Transverse colon (tissue), 3 donors: Measurements from ENCODE around the gene OBSCN.

Experiments used
- EP300 ChIP-seq: sonication (generic); formaldehyde crosslinking; IDR thresholded peaks from one replicate; pipeline ENCODE4 v1.6.1; 2017; ENCODE audit warnings: antibody characterized with exemption, low read depth
- POLR2A ChIP-seq: fragments of 450-650 bp; IDR thresholded peaks from one replicate; pipeline ENCODE4 v1.6.1; 2016; ENCODE audit warnings: antibody characterized with exemption, mild to moderate bottlenecking, moderate library complexity
- TF ChIP-seq, protein P1 (sequence below), 5 experiments: fragments of 200-600 bp in 3 of 5; fragments of 450-650 bp in 2 of 5; sonication (generic) in 3 of 5; IDR thresholded peaks; 1 replicate in 2 of 5; 2 replicates in 3 of 5; pipeline ENCODE4 v1.5.1; 2016 to 2017; ENCODE audit warnings: antibody characterized with exemption in 5 of 5, inconsistent platforms in 3 of 5, mild to moderate bottlenecking in 2 of 5, moderate library complexity in 1 of 5

DNA sequence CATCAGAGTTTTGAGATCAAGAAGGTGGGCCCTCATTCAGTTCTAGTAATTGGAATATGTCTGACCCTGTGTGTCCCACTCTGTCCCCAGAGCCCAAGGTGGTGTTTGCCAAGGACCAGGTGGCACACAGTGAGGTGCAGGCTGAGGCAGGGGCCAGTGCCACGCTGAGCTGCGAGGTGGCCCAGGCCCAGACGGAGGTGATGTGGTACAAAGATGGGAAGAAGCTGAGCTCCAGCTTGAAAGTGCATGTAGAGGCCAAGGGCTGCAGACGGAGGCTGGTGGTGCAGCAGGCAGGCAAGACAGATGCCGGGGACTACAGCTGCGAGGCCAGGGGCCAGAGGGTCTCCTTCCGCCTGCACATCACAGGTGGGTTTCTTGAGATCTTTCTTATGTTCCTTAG is 35.2 kb downstream of the OBSCN start:
- TF ChIP-seq, protein P1, sequence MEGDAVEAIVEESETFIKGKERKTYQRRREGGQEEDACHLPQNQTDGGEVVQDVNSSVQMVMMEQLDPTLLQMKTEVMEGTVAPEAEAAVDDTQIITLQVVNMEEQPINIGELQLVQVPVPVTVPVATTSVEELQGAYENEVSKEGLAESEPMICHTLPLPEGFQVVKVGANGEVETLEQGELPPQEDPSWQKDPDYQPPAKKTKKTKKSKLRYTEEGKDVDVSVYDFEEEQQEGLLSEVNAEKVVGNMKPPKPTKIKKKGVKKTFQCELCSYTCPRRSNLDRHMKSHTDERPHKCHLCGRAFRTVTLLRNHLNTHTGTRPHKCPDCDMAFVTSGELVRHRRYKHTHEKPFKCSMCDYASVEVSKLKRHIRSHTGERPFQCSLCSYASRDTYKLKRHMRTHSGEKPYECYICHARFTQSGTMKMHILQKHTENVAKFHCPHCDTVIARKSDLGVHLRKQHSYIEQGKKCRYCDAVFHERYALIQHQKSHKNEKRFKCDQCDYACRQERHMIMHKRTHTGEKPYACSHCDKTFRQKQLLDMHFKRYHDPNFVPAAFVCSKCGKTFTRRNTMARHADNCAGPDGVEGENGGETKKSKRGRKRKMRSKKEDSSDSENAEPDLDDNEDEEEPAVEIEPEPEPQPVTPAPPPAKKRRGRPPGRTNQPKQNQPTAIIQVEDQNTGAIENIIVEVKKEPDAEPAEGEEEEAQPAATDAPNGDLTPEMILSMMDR (IDR thresholded peaks at IDR 0.05) = no peak
- no peak for TF ChIP-seq EP300
- no peak for TF ChIP-seq POLR2A
